GM18867 (cell line): ENCODE results near the gene GPC1.

Experiments
- ATAC-seq: cut with Tn5 transposase; IDR thresholded peaks from one replicate; pipeline ENCODE4 v1.9.1; 2021; ENCODE audit warnings: mild to moderate bottlenecking, moderate library complexity; ENCODE audit not compliant: unreplicated experiment

Gene GPC1

GRCh38 chr2:240508832-240509545 lies 73.5 kb downstream of the GPC1 start:
- ATAC-seq, result no peak

- no peak for ATAC-seq
Observed at GRCh38 chr2:240509667-240510512, 74.4 kb downstream of the GPC1 start.

GRCh38 chr2:240510513-240511210 lies 75.2 kb downstream of the GPC1 start:
- ATAC-seq, result no peak

- ATAC-seq, result no peak
Observed at GRCh38 chr2:240511351-240512108, 76.1 kb downstream of the GPC1 start.

GRCh38 chr2:240512109-240512485 lies 76.6 kb downstream of the GPC1 start:
- ATAC-seq, result no peak

- no peak for ATAC-seq
Observed at GRCh38 chr2:240512666-240513535, 77.4 kb downstream of the GPC1 start.

- peak; percentile 94 for ATAC-seq
Observed at GRCh38 chr2:240513549-240514287, 78.3 kb downstream of the GPC1 start.

GRCh38 chr2:240514631-240515030 lies 79.2 kb downstream of the GPC1 start:
- no peak for ATAC-seq

- no peak for ATAC-seq
Observed at GRCh38 chr2:240517342-240517741, 81.9 kb downstream of the GPC1 start.
